EH (cell line): ENCODE results near the gene STK24.
A peak's percentile ranks its signal among the peaks of the same experiment; 100 is the strongest.

Experiments
- DNase-seq: peaks from one replicate; pipeline ENCODE4 v3.0.0-alpha.2; 2015; ENCODE audit warnings: low read depth

The STK24 gene

GRCh38 chr13:98473135-98473787 lies 103.6 kb downstream of the STK24 start:
- DNase-seq, result no peak

DNA sequence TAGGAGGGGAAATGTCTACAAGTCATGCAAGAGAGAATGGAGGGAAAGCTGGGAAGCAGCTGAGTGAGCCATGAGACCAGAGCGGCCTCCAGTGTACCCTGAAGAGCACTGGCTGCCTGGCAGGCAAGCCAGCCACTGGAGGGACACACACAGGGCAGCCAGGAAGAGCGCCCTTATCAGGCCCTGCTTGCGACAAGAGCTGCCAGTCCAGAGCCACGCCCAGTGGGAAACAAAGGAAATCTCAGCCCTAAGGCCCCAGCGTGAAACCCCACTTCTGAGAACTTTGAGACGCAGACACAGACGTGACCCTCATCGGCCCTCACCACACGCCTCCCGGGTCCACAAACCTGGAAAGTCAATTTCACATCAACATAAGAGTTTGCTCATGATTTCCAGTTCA lies 105.0 kb downstream of the STK24 start:
- no peak for DNase-seq

- peak; percentile 55 for DNase-seq
These were observed 106.0 kb downstream of the STK24 start for GRCh38 chr13:98470920-98471319.

DNA sequence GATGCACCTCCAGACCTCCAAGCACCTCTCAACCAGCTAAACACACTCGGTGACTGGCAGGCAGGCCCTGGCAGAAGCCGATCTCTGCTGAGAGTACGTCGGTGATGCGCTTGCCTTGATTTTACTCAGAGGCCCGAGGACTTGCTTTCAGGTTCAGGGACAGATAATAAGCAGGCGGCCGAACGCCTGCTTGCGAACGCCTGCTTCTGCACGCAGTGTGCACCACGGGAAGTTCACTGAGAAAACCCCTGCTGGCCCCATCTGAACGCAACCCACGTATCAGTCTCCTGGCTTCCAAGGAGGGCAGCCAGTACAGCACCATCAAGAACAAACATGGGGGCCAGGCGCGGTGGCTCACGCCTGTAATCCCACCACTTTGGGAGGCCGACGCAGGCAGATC lies 108.0 kb downstream of the STK24 start:
- DNase-seq, result no peak

- no peak for DNase-seq
These were observed 108.5 kb downstream of the STK24 start for GRCh38 chr13:98468361-98468760.

- DNase-seq, result no peak
These were observed 109.5 kb downstream of the STK24 start for GRCh38 chr13:98467263-98467985.

- peak; percentile 55 for DNase-seq
These were observed 110.2 kb downstream of the STK24 start for GRCh38 chr13:98466634-98467236.

GRCh38 chr13:98462946-98463345 lies 114.0 kb downstream of the STK24 start:
- DNase-seq, result no peak

DNA sequence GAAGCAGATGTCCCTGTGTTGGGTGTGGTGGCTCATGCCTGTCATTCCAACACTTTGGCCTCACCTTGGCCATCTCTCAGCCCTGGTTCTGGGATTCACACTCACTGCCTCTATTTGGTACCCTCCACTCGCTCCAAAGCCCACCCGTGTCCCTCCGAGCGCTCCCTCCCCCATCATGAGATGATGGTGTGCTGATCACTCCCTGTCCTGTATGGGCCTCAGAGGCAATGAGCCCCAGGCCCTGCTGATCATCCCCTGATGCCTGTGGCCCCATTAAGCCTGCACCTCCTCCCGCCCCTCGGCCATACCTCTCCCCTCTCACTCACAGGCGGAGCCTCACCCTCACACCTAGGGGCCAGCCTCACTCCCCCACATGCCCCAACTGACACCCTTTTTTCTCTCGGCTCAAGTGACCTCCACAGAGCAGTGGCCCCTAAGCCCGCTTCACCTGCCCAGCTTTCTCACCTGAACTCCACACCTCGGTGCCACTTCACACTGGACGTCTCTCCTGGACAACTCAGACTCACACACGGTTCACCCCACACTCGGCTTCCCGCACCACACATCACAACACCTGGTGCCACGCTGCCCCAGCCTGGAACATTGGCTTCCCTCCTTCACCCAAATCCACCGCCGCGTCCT lies 114.5 kb downstream of the STK24 start:
- DNase-seq, result no peak

- DNase-seq, result no peak
These were observed 115.2 kb downstream of the STK24 start for GRCh38 chr13:98461486-98462240.

GRCh38 chr13:98460516-98460915 lies 116.4 kb downstream of the STK24 start:
- no peak for DNase-seq

DNA sequence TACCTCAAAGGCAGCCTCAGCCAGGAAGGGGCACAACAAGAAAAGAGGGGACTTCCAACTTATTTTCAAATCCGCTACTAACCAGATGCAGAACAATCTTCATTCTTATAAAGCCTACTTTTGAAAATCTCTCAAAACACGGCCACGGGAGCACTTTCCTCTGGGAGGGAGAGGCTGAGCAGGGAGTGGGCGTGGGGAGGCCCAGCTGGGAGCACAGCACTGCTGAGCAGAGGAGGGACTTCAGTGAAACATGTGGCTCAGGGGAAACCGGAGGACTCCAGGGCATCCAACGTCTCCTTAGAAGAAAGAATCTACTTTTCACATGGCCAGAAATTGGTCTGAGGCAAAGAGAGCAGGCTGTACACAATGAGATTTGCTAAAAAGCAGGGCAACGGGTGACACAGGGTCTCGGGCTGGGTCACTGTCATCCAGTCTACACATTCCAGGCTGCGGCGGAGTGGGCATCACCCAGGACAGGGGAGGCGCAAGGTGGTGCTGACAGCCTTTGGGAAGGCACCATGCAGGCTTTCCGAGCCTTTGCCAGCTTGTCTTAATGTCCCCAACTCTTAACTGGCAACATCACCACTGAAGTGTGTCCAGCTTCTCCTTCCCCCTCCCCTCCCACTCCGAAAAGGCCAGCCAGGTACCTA lies 117.1 kb downstream of the STK24 start:
- no peak for DNase-seq

DNA sequence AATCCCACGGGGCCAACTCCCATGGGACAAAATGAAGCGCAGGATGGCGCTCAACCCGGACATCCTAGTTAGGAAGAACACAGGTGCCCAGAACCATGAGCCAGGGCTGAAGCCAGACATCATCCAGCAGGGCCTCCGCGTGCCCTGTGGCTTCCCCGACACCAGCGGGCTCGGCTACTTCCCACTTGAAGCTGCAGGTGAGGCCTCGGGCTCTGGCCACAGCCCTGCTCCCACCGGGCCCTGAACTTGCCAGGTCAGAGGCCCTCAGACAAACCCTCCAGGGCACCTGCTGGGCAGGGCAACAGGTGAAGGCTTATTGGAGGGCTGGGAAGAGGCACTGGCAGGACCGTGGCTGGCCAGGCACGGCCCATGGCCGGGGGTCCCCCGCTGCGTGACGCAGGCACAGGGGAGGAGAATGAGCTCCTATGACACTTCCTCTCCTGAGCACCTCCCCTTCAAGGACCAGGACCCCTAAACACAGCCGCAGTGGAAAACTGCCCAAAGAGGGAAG lies 117.7 kb downstream of the STK24 start:
- DNase-seq, result no peak

- DNase-seq, result no peak
These were observed 118.5 kb downstream of the STK24 start for GRCh38 chr13:98458431-98458830.

- DNase-seq, result no peak
These were observed 119.9 kb downstream of the STK24 start for GRCh38 chr13:98457053-98457452.

DNA sequence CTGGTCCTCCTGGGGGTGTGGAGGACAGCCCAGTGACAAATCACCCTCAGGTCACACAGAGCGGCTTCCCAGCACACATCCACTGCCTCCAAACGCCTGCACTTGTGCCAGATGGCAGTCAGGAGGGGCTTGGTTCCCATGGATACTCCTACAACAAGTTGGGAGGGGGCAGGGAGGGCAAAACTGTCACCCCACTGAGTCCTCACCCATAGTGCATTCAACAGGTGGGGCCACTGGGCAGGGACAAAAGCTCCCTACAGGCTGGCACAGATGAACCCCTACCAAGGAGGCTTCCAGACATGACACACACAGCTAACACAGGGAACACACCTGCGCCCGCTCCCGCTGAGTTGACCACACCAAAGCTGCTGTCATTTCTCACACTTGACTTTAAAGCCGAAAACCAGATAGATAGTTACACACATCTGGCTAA lies 120.5 kb downstream of the STK24 start:
- no peak for DNase-seq

DNA sequence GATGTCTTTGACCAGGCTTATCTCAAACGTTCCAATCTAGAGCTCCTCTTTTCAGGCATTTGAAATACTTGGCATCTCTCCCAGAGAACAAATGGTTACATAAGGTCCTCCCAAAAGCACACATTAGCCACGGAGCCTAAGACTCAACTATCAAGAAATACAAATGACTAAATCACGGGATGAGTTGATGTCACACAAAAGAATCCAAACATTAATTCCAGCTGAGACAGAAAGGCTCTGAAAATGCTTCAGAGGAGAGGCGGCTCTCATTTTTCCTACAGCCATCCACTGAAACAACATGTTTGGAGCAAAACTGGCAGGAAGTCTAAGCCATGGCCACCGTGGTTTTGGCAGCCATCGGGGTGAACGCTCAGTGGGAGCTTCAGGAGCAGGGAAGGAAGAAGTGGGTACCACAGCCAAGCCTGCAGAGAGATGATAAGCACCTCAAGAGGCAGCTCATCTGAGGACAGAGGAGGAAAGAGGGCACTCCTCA lies 122.5 kb downstream of the STK24 start:
- DNase-seq, result peak; percentile 98

DNA sequence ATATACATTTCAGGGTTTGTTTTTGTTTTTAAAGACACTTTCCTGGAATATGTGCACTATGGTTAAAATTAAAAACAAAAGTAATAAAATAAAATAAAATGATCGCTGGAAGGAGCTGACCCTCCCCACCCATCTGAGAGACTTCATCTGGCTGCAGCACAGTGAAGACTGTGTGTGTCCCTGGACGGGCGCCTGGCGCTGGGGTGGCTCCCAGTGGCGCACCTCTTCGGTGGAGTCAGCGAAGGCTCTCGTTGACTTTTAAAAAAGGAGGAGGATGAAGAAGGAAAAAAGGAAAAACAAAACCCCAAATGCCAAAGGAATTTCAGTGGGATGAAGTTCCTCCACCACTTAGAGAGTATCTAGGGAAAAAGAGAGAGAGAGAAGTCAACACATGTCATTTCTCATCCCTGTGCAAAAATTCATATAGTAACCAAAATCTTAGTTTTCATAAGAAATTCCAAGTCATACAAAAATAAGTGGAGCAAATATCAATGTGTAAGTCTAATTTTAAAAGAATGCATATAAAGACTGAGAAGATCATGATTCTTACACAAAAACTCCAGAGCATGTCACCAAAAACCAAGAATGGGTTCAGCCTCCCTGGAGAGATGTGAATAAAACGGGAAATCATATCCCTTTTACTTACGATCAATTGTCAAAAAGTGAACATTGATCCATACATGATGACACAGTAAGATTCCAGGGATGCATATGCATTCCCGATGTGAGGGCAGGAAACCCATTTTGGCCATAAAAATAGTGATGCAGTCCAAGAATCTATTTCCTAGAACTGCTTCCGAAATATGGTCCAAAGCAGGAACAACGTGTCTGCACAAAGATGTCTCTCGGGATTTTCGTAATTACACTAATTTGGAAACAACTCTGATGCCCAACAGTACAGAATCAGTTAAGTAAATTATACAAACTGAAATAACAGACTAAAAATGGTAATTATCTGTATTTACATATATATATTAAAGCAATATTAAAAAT lies 123.8 kb downstream of the STK24 start:
- peak; percentile 62 for DNase-seq

DNA sequence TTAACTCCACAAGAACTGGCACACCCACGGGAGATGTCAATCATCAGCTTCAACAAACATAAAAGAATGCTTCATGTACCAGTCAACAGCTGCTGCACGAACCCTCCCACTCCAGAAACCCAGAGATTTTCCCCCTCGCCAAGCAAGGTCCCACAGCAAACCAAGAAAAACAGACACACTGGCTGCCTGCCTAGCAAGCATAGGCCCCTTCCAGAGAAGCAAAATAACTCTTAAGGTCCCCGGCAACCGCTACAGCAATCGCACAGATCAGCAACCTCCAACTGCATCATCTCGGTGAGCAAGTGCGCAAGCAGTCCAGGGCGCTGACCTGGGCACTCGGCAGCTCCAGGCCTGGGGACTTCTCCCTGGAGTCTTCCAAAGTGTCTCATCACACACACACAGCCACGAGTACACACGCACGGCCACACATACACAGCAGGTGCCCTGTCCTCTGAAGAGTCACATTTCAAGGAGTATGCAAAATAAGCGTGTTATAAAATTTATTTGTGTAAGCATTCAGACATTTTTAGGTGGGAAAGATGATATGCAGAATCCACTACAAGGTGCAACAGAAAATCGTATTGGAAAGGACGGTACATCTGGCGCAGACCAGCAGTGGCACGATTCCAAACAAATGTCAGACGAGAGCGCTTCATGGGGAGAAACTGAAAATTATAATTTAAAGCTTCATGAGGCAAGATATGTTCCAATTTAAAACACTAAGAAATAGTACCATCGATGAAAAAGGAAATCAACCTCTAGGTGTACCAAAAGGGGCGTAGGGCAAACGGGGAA lies 125.0 kb downstream of the STK24 start:
- no peak for DNase-seq
